Osteocyte (in vitro differentiated cells): ENCODE measurements around the gene TOX2. TPM values are rescaled to one million over a fixed set of nuclear protein-coding genes. Genes with fewer than 3 reads are reported as not detected.

Experiments used
- DNase-seq: peaks from one replicate; pipeline ENCODE4 v3.0.0; 2021; ENCODE audit warnings: mixed read lengths; ENCODE audit not compliant: unreplicated experiment; ENCODE audit errors: extremely low spot score
- H3K27ac Mint-ChIP-seq: one replicate; pipeline ENCODE4 v1.8.0; 2021; ENCODE audit warnings: mild to moderate bottlenecking, mixed read lengths; ENCODE audit not compliant: unreplicated experiment
- H3K27me3 Mint-ChIP-seq: one replicate; pipeline ENCODE4 v1.8.0; 2021; ENCODE audit warnings: mixed read lengths; ENCODE audit not compliant: unreplicated experiment
- H3K36me3 Mint-ChIP-seq: one replicate; pipeline ENCODE4 v1.8.0; 2021; ENCODE audit warnings: mixed read lengths; ENCODE audit not compliant: unreplicated experiment
- H3K4me1 Mint-ChIP-seq: one replicate; pipeline ENCODE4 v1.8.0; 2021; ENCODE audit warnings: mixed read lengths; ENCODE audit not compliant: unreplicated experiment
- H3K4me3 Mint-ChIP-seq: one replicate; pipeline ENCODE4 v1.8.0; 2021; ENCODE audit warnings: mild to moderate bottlenecking, moderate library complexity, mixed read lengths; ENCODE audit not compliant: unreplicated experiment
- H3K9me3 Mint-ChIP-seq: one replicate; pipeline ENCODE4 v1.8.0; 2021; ENCODE audit warnings: mixed read lengths; ENCODE audit not compliant: unreplicated experiment
- CTCF ChIP-seq: fragments of 200-600 bp; sonication (generic); IDR thresholded peaks from 2 replicates; pipeline ENCODE4 v1.5.0; 2021; ENCODE audit warnings: antibody characterized with exemption, mild to moderate bottlenecking, moderate library complexity
- total RNA-seq: library from RNA; stranded (reverse); gene quantifications from 2 replicates; pipeline ENCODE4 v1.2.1, GENCODE V29; 2021

The TOX2 gene
- total RNA-seq, 1 donor from 2014 or later, result not detected

- H3K27me3 Mint-ChIP-seq, result peaks cover 47% of the 10 kb centered on the region
These were observed 114.5 kb downstream of the TOX2 start for GRCh38 chr20:44028868-44029847.

GRCh38 chr20:44029848-44030230 lies 115.2 kb downstream of the TOX2 start:
- TF ChIP-seq CTCF, result no peak

More at GRCh38 chr20:44028868-44029847, 114.5 kb downstream of the TOX2 start:
- Mint-ChIP-seq H3K27ac (no peak overlapping the region), H3K4me1 (no peaks in the 10 kb centered on the region), H3K9me3 (no peaks in the 10 kb centered on the region), H3K4me3 (no peak overlapping the region), H3K36me3 (no peaks in the 10 kb centered on the region)
- no peak for TF ChIP-seq CTCF
- DNase-seq, result peak; percentile 80

GRCh38 chr20:44030394-44030793 lies 115.7 kb downstream of the TOX2 start:
- DNase-seq, result peak; percentile 56
- Mint-ChIP-seq H3K4me3 (no peak overlapping the region), H3K27ac (no peak overlapping the region), H3K36me3 (no peaks in the 10 kb centered on the region), H3K9me3 (no peaks in the 10 kb centered on the region), H3K4me1 (no peaks in the 10 kb centered on the region), H3K27me3 (peaks cover 56% of the 10 kb centered on the region)
- TF ChIP-seq CTCF, result no peak

More at GRCh38 chr20:44029848-44030230, 115.2 kb downstream of the TOX2 start:
- peak; percentile 48 for DNase-seq
- H3K36me3 Mint-ChIP-seq, result no peaks in the 10 kb centered on the region
- H3K4me1 Mint-ChIP-seq, result no peaks in the 10 kb centered on the region
- H3K9me3 Mint-ChIP-seq, result no peaks in the 10 kb centered on the region
- peaks cover 50% of the 10 kb centered on the region for H3K27me3 Mint-ChIP-seq
- H3K27ac Mint-ChIP-seq, result no peak overlapping the region
- no peak overlapping the region for H3K4me3 Mint-ChIP-seq

- DNase-seq, result peak; percentile 72
These were observed 116.4 kb downstream of the TOX2 start for GRCh38 chr20:44031001-44031574.

More at GRCh38 chr20:44031001-44031574, 116.4 kb downstream of the TOX2 start:
- no peaks in the 10 kb centered on the region for H3K9me3 Mint-ChIP-seq
- no peaks in the 10 kb centered on the region for H3K4me1 Mint-ChIP-seq
- H3K27ac Mint-ChIP-seq, result no peak overlapping the region
- no peak for TF ChIP-seq CTCF
- no peak overlapping the region for H3K4me3 Mint-ChIP-seq
- no peaks in the 10 kb centered on the region for H3K36me3 Mint-ChIP-seq
- H3K27me3 Mint-ChIP-seq, result peaks cover 62% of the 10 kb centered on the region
